HUES6 (cell line): ENCODE data around the gene P2RX5.

Experiments
- H3K27ac ChIP-seq: 2 replicates; pipeline ENCODE4 v1.7.0; 2013; ENCODE audit warnings: low read depth, mild to moderate bottlenecking, low read length, inconsistent platforms
- H3K27me3 ChIP-seq: 2 replicates; pipeline ENCODE4 v1.6.1; 2013; ENCODE audit warnings: low read length; ENCODE audit not compliant: control insufficient read depth, insufficient read depth
- H3K36me3 ChIP-seq: 2 replicates; pipeline ENCODE4 v1.6.1; 2013; ENCODE audit warnings: low read length; ENCODE audit not compliant: control insufficient read depth, insufficient read depth
- H3K4me1 ChIP-seq: 2 replicates; pipeline ENCODE4 v1.6.1; 2013; ENCODE audit warnings: low read length; ENCODE audit not compliant: control insufficient read depth, insufficient read depth
- H3K4me3 ChIP-seq: 2 replicates; pipeline ENCODE4 v1.5.1; 2013; ENCODE audit warnings: low read depth, low read length
- H3K9ac ChIP-seq: one replicate; pipeline ENCODE4 v1.6.1; 2013; ENCODE audit warnings: mild to moderate bottlenecking, low read length
- H3K9me3 ChIP-seq: 2 replicates; pipeline ENCODE4 v1.6.1; 2013; ENCODE audit warnings: low read depth, low read length; ENCODE audit not compliant: control insufficient read depth, insufficient read depth

P2RX5 gene

GRCh38 chr17:3666516-3666915 lies 29.4 kb downstream of the P2RX5 start:
- no peak overlapping the region for H3K27ac ChIP-seq
- H3K9ac ChIP-seq, result peak overlapping the region; percentile 24
- H3K27me3 ChIP-seq, result no peaks in the 10 kb centered on the region
- H3K4me1 ChIP-seq, result peaks cover 6% of the 10 kb centered on the region
- H3K9me3 ChIP-seq, result no peaks in the 10 kb centered on the region
- H3K36me3 ChIP-seq, result peaks cover 28% of the 10 kb centered on the region
- 0 out of 2 replicates have a peak overlapping the region, but pooled peaks have one; percentile 6 for H3K4me3 ChIP-seq

GRCh38 chr17:3665834-3666233 lies 30.1 kb downstream of the P2RX5 start:
- Histone ChIP-seq H3K27ac (no peak overlapping the region), H3K36me3 (peaks cover 34% of the 10 kb centered on the region), H3K9ac (no peak overlapping the region)

GRCh38 chr17:3663102-3664011 lies 32.6 kb downstream of the P2RX5 start:
- no peaks in the 10 kb centered on the region for H3K9me3 ChIP-seq
- no peak overlapping the region for H3K27ac ChIP-seq
- no peak overlapping the region for H3K4me3 ChIP-seq
- no peaks in the 10 kb centered on the region for H3K27me3 ChIP-seq
- peaks cover 43% of the 10 kb centered on the region for H3K36me3 ChIP-seq
- H3K9ac ChIP-seq, result no peak overlapping the region
- H3K4me1 ChIP-seq, result peaks cover 13% of the 10 kb centered on the region

More at GRCh38 chr17:3665834-3666233, 30.1 kb downstream of the P2RX5 start:
- Histone ChIP-seq H3K27me3 (no peaks in the 10 kb centered on the region), H3K4me3 (no peak overlapping the region), H3K9me3 (no peaks in the 10 kb centered on the region), H3K4me1 (peaks cover 6% of the 10 kb centered on the region)

- no peak overlapping the region for H3K9ac ChIP-seq
- H3K27ac ChIP-seq, result no peak overlapping the region
- H3K36me3 ChIP-seq, result peaks cover 58% of the 10 kb centered on the region
- H3K4me1 ChIP-seq, result peaks cover 7% of the 10 kb centered on the region
- H3K27me3 ChIP-seq, result no peaks in the 10 kb centered on the region
- H3K4me3 ChIP-seq, result no peak overlapping the region
- no peaks in the 10 kb centered on the region for H3K9me3 ChIP-seq
These were observed 35.6 kb downstream of the P2RX5 start for GRCh38 chr17:3660311-3660891.

- Histone ChIP-seq H3K4me3 (no peak overlapping the region), H3K9me3 (no peaks in the 10 kb centered on the region), H3K4me1 (peaks cover 7% of the 10 kb centered on the region), H3K36me3 (peaks cover 56% of the 10 kb centered on the region), H3K27me3 (no peaks in the 10 kb centered on the region), H3K9ac (peak overlapping the region; percentile 38), H3K27ac (no peak overlapping the region; the same call in 1 of the 2 replicates)
These were observed 36.3 kb downstream of the P2RX5 start for GRCh38 chr17:3659541-3660111.

- Histone ChIP-seq H3K36me3 (peaks cover 50% of the 10 kb centered on the region), H3K9me3 (no peaks in the 10 kb centered on the region), H3K4me3 (no peak overlapping the region), H3K27me3 (no peaks in the 10 kb centered on the region), H3K9ac (no peak overlapping the region), H3K4me1 (peaks cover 7% of the 10 kb centered on the region), H3K27ac (no peak overlapping the region; the same call in 1 of the 2 replicates)
These were observed 37.0 kb downstream of the P2RX5 start for GRCh38 chr17:3658784-3659449.

GRCh38 chr17:3657874-3658783 lies 37.8 kb downstream of the P2RX5 start:
- Histone ChIP-seq H3K36me3 (peaks cover 42% of the 10 kb centered on the region), H3K9me3 (no peaks in the 10 kb centered on the region), H3K4me3 (no peak overlapping the region), H3K27ac (no peak overlapping the region), H3K4me1 (peaks cover 7% of the 10 kb centered on the region), H3K27me3 (no peaks in the 10 kb centered on the region), H3K9ac (no peak overlapping the region)

GRCh38 chr17:3657588-3657869 lies 38.4 kb downstream of the P2RX5 start:
- peaks cover 7% of the 10 kb centered on the region for H3K4me1 ChIP-seq
- peaks cover 37% of the 10 kb centered on the region for H3K36me3 ChIP-seq
- H3K9me3 ChIP-seq, result no peaks in the 10 kb centered on the region
- H3K9ac ChIP-seq, result no peak overlapping the region
- H3K27ac ChIP-seq, result no peak overlapping the region
- H3K4me3 ChIP-seq, result no peak overlapping the region
- H3K27me3 ChIP-seq, result no peaks in the 10 kb centered on the region

GRCh38 chr17:3656755-3657587 lies 39.0 kb downstream of the P2RX5 start:
- peak overlapping the region; percentile 18 for H3K9ac ChIP-seq
- H3K27ac ChIP-seq, result no peak overlapping the region
- H3K9me3 ChIP-seq, result no peaks in the 10 kb centered on the region
- no peaks in the 10 kb centered on the region for H3K27me3 ChIP-seq
- peaks cover 35% of the 10 kb centered on the region for H3K36me3 ChIP-seq
- H3K4me1 ChIP-seq, result peaks cover 7% of the 10 kb centered on the region
- no peak overlapping the region for H3K4me3 ChIP-seq

- H3K9ac ChIP-seq, result peak overlapping the region; percentile 18
- H3K4me1 ChIP-seq, result peaks cover 7% of the 10 kb centered on the region
- H3K36me3 ChIP-seq, result peaks cover 32% of the 10 kb centered on the region
- H3K4me3 ChIP-seq, result no peak overlapping the region
- no peaks in the 10 kb centered on the region for H3K9me3 ChIP-seq
- H3K27ac ChIP-seq, result no peak overlapping the region
- H3K27me3 ChIP-seq, result no peaks in the 10 kb centered on the region
These were observed 39.6 kb downstream of the P2RX5 start for GRCh38 chr17:3656353-3656752.
